Measurements from ENCODE around the gene DNM1. TPM values are rescaled to one million over a fixed set of nuclear protein-coding genes. Genes with fewer than 3 reads are reported as not detected.
"Not testable (repeated sequence)": the region's sequence is repeated elsewhere in the genome, so short reads cannot be mapped to it uniquely, and the experiment has no call there.

Gene DNM1
- polyA plus RNA-seq, 1 of the 3 experiments (the other 2 are of a cell fraction): 35.7 TPM

GRCh38 chr9:128276574-128277270 is 73.5 kb downstream of the DNM1 start:
- ChIA-PET CTCF (interaction anchor here (0.8 to 1.9 kb wide), 3 partner anchors 19 to 84 kb away, joined by 3 to 5 read pairs (median 3); no protein-coding TSS in a partner anchor), POLR2A (interaction anchor here (0.9 to 1.0 kb wide), 2 partner anchors 15 to 86 kb away, joined by 3 to 4 read pairs; no protein-coding TSS in a partner anchor)
- peak; percentile 62 for DNase-seq
- WGBS (ENCODE audit: low lambda C conversion rate): 15% methylated on average over 23 of the region's 23 CpGs
- H3K4me3 ChIP-seq (ENCODE audit: low read depth in 2 of 2, low read length in 1 of 2): peak overlapping the region; percentile 85 to 90
- peaks cover 18 to 23% of the 10 kb centered on the region in 2 experiments for H3K36me3 ChIP-seq (replicated peaks in 1 of 2; ENCODE audit: control insufficient read depth in 1 of 2, insufficient read depth in 2 of 2, low read length in 1 of 2)
- H3K27ac ChIP-seq (ENCODE audit: low read depth in 2 of 2, low read length in 1 of 2): peak overlapping the region; percentile 56 to 68; a peak in 2 of 4 replicates
- peak overlapping the region; percentile 97 for H3K4me2 ChIP-seq
- peaks cover 0 to 15% of the 10 kb centered on the region in 2 experiments; a peak in 1 of 4 replicates for H3K4me1 ChIP-seq (ENCODE audit: control insufficient read depth in 1 of 2, insufficient read depth in 2 of 2, low read depth in 1 of 2, low read length in 1 of 2)
- H3K27me3 ChIP-seq (ENCODE audit: insufficient read depth): no peaks in the 10 kb centered on the region
- peaks cover 3% of the 10 kb centered on the region for H3F3A ChIP-seq (replicated peaks; ENCODE audit: insufficient read depth)
- H3K79me2 ChIP-seq (ENCODE audit: insufficient read depth): peaks cover 59% of the 10 kb centered on the region
- H4K20me1 ChIP-seq (ENCODE audit: insufficient read depth): peaks cover 14% of the 10 kb centered on the region; the same call in 1 of the 2 replicates
- TF ChIP-seq, protein P1, sequence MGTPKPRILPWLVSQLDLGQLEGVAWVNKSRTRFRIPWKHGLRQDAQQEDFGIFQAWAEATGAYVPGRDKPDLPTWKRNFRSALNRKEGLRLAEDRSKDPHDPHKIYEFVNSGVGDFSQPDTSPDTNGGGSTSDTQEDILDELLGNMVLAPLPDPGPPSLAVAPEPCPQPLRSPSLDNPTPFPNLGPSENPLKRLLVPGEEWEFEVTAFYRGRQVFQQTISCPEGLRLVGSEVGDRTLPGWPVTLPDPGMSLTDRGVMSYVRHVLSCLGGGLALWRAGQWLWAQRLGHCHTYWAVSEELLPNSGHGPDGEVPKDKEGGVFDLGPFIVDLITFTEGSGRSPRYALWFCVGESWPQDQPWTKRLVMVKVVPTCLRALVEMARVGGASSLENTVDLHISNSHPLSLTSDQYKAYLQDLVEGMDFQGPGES (IDR thresholded peaks at IDR 0.05; ENCODE audit: low read depth, low read length): no peak
- no peak for TF ChIP-seq USF2 (IDR thresholded peaks at IDR 0.05; ENCODE audit: borderline replicate concordance, low read depth, low read length)
- no peak for TF ChIP-seq EZH2phosphoT487 (IDR thresholded peaks at IDR 0.05; ENCODE audit: borderline replicate concordance, low read depth)
- no peak for TF ChIP-seq CHD2 (IDR thresholded peaks at IDR 0.05; ENCODE audit: low read length, partially characterized antibody)
- no peak for TF ChIP-seq RAD21 (IDR thresholded peaks at IDR 0.05; ENCODE audit: low read length)
- no peak for TF ChIP-seq GATA2 (CRISPR knock-in tag; IDR thresholded peaks at IDR 0.05)
- no peak for TF ChIP-seq FOXJ3 (CRISPR knock-in tag; IDR thresholded peaks at IDR 0.05)
- TF ChIP-seq ELF1 (IDR thresholded peaks at IDR 0.05): no peak
- TF ChIP-seq, protein P2, sequence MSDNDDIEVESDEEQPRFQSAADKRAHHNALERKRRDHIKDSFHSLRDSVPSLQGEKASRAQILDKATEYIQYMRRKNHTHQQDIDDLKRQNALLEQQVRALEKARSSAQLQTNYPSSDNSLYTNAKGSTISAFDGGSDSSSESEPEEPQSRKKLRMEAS (IDR thresholded peaks at IDR 0.05; ENCODE audit: low read depth): no peak
- no peak for TF ChIP-seq RXRA (IDR thresholded peaks at IDR 0.05; ENCODE audit: borderline replicate concordance, low read depth)
- no peak for TF ChIP-seq RCOR1 (IDR thresholded peaks at IDR 0.05; ENCODE audit: low read length)
- TF ChIP-seq NRF1 (IDR thresholded peaks at IDR 0.05; ENCODE audit: low read depth, low read length): no peak
- TF ChIP-seq RFX5 (IDR thresholded peaks at IDR 0.05; ENCODE audit: low read length): no peak
- peak overlapping the region; percentile 87 for H2AFZ ChIP-seq (ENCODE audit: low read depth)
- no peaks in the 10 kb centered on the region for H3K9me3 ChIP-seq
- H3K9me2 ChIP-seq: no peaks in the 10 kb centered on the region
- peak overlapping the region; percentile 88 for H3K9ac ChIP-seq

- Histone ChIP-seq H3K79me2 (ENCODE audit: insufficient read depth) (peaks cover 33% of the 10 kb centered on the region), H3K4me1 (ENCODE audit: control insufficient read depth in 1 of 2, insufficient read depth in 2 of 2, low read depth in 1 of 2, low read length in 1 of 2) (peaks cover 0 to 11% of the 10 kb centered on the region in 2 experiments; a peak in 1 of 4 replicates)
- H3K9me3 ChIP-seq; CTCF ChIA-PET; H3K9me2 ChIP-seq; H3K36me3 ChIP-seq (replicated peaks in 1 of 2; ENCODE audit: control insufficient read depth in 1 of 2, insufficient read depth in 2 of 2, low read length in 1 of 2); H3K4me3 ChIP-seq (ENCODE audit: low read depth in 2 of 2, low read length in 1 of 2); DNase-seq; H3K27ac ChIP-seq (ENCODE audit: low read depth in 2 of 2, low read length in 1 of 2); H3K9ac ChIP-seq; H2AFZ ChIP-seq (ENCODE audit: low read depth); H4K20me1 ChIP-seq (ENCODE audit: insufficient read depth); POLR2A ChIA-PET; H3F3A ChIP-seq (replicated peaks; ENCODE audit: insufficient read depth); H3K4me2 ChIP-seq; H3K27me3 ChIP-seq (ENCODE audit: insufficient read depth): not testable (repeated sequence)
- WGBS (ENCODE audit: low lambda C conversion rate): 90% methylated on average over 22 of the region's 22 CpGs
Observed at GRCh38 chr9:128279088-128280073, 76.2 kb downstream of the DNM1 start.

Data from SK-N-SH (cell line).